Parathyroid adenoma (tissue), 2 donors: Measurements from ENCODE around the gene STRIT1.

ENCODE experiments used
- H2AFZ ChIP-seq: fragments of 300-600 bp; sonication (generic); one replicate; pipeline ENCODE4 v1.7.0; 2017; ENCODE audit warnings: antibody characterized with exemption, mild to moderate bottlenecking
- H3K27ac ChIP-seq: fragments of 300-600 bp; sonication (generic); one replicate; pipeline ENCODE4 v1.7.0; 2017
- H3K27me3 ChIP-seq: fragments of 300-600 bp; sonication (generic); one replicate; pipeline ENCODE4 v1.7.0; 2017; ENCODE audit warnings: low read length; ENCODE audit not compliant: control insufficient read depth, insufficient read depth
- H3K36me3 ChIP-seq: fragments of 300-600 bp; sonication (generic); one replicate; pipeline ENCODE4 v1.7.0; 2017; ENCODE audit warnings: low read length; ENCODE audit not compliant: control insufficient read depth, insufficient read depth
- H3K4me1 ChIP-seq: fragments of 300-600 bp; sonication (generic); one replicate; pipeline ENCODE4 v1.7.0; 2017; ENCODE audit warnings: control low read depth
- H3K4me2 ChIP-seq: fragments of 300-600 bp; sonication (generic); one replicate; pipeline ENCODE4 v1.7.0; 2017; ENCODE audit warnings: low read length
- H3K4me3 ChIP-seq: fragments of 300-600 bp; sonication (generic); one replicate; pipeline ENCODE4 v1.7.0; 2017; ENCODE audit warnings: low read depth, low read length
- H3K79me2 ChIP-seq: fragments of 300-600 bp; sonication (generic); one replicate; pipeline ENCODE4 v1.7.0; 2017; ENCODE audit warnings: control low read depth
- H3K9ac ChIP-seq: fragments of 300-600 bp; sonication (generic); one replicate; pipeline ENCODE4 v1.7.0; 2017; ENCODE audit warnings: mild to moderate bottlenecking
- H3K9me3 ChIP-seq: fragments of 300-600 bp; sonication (generic); one replicate; pipeline ENCODE4 v1.7.0; 2017; ENCODE audit warnings: low read length; ENCODE audit not compliant: control insufficient read depth
- CTCF ChIP-seq: fragments of 300-600 bp; sonication (generic); IDR thresholded peaks from one replicate; pipeline ENCODE4 v1.7.0; 2017; ENCODE audit warnings: antibody characterized with exemption, mild to moderate bottlenecking
- donor health status: primary hyperparathyroidism.

Gene STRIT1

GRCh38 chr3:155303540-155304097 lies 10.1 kb upstream of the STRIT1 start:
- no peaks in the 10 kb centered on the region for H3K36me3 ChIP-seq
- H3K79me2 ChIP-seq, result no peaks in the 10 kb centered on the region
- no peaks in the 10 kb centered on the region for H3K9me3 ChIP-seq
- no peak for TF ChIP-seq CTCF
- H3K4me3 ChIP-seq, result no peak overlapping the region
- no peak overlapping the region for H3K9ac ChIP-seq
- H3K4me1 ChIP-seq, result no peaks in the 10 kb centered on the region
- H3K27ac ChIP-seq, result no peak overlapping the region
- H3K27me3 ChIP-seq, result no peaks in the 10 kb centered on the region
- H3K4me2 ChIP-seq, result no peak overlapping the region
- H2AFZ ChIP-seq, result no peak overlapping the region

- Histone ChIP-seq H3K4me1 (no peaks in the 10 kb centered on the region), H3K36me3 (no peaks in the 10 kb centered on the region), H2AFZ (no peak overlapping the region), H3K4me3 (no peak overlapping the region), H3K79me2 (no peaks in the 10 kb centered on the region), H3K4me2 (no peak overlapping the region), H3K9me3 (no peaks in the 10 kb centered on the region), H3K9ac (no peak overlapping the region), H3K27me3 (no peaks in the 10 kb centered on the region), H3K27ac (no peak overlapping the region)
- no peak for TF ChIP-seq CTCF
Observed at GRCh38 chr3:155302891-155303290, 9.4 kb upstream of the STRIT1 start.

GRCh38 chr3:155302481-155302880 lies 9.0 kb upstream of the STRIT1 start:
- Histone ChIP-seq H3K27me3 (no peaks in the 10 kb centered on the region), H3K9ac (no peak overlapping the region), H3K36me3 (no peaks in the 10 kb centered on the region), H3K4me2 (no peak overlapping the region), H3K79me2 (no peaks in the 10 kb centered on the region), H3K4me1 (no peaks in the 10 kb centered on the region), H3K27ac (no peak overlapping the region), H3K4me3 (no peak overlapping the region), H2AFZ (no peak overlapping the region), H3K9me3 (no peaks in the 10 kb centered on the region)
- no peak for TF ChIP-seq CTCF

- Histone ChIP-seq H3K79me2 (no peaks in the 10 kb centered on the region), H3K4me3 (no peak overlapping the region), H2AFZ (no peak overlapping the region), H3K27me3 (no peaks in the 10 kb centered on the region), H3K36me3 (no peaks in the 10 kb centered on the region), H3K9me3 (no peaks in the 10 kb centered on the region), H3K27ac (no peak overlapping the region), H3K4me1 (no peaks in the 10 kb centered on the region), H3K4me2 (no peak overlapping the region), H3K9ac (no peak overlapping the region)
- no peak for TF ChIP-seq CTCF
Observed at GRCh38 chr3:155297100-155297499, 3.6 kb upstream of the STRIT1 start.

GRCh38 chr3:155296413-155296812 lies 2.9 kb upstream of the STRIT1 start:
- H3K27ac ChIP-seq, result no peak overlapping the region
- no peaks in the 10 kb centered on the region for H3K9me3 ChIP-seq
- no peaks in the 10 kb centered on the region for H3K27me3 ChIP-seq
- no peak for TF ChIP-seq CTCF
- no peak overlapping the region for H2AFZ ChIP-seq
- H3K4me3 ChIP-seq, result no peak overlapping the region
- H3K4me1 ChIP-seq, result no peaks in the 10 kb centered on the region
- no peak overlapping the region for H3K4me2 ChIP-seq
- no peaks in the 10 kb centered on the region for H3K79me2 ChIP-seq
- H3K9ac ChIP-seq, result no peak overlapping the region
- H3K36me3 ChIP-seq, result no peaks in the 10 kb centered on the region
